Suprapubic skin (tissue), 4 donors: ENCODE data around the gene TBX4. TPM values are rescaled to one million over a fixed set of nuclear protein-coding genes. Genes with fewer than 3 reads are reported as not detected.
"Not testable (repeated sequence)": the region's sequence is repeated elsewhere in the genome, so short reads cannot be mapped to it uniquely, and the experiment has no call there.

Source experiments
- DNase-seq, 2 donors: peaks; one replicate each; pipeline ENCODE4 v3.0.0-alpha.2; 2019; ENCODE audit warnings: low spot score in 2 of 2
- H3K27ac ChIP-seq: fragments of 200-600 bp; sonication (generic); one replicate; pipeline ENCODE4 v1.5.1; 2019
- H3K27me3 ChIP-seq: fragments of 200-600 bp; sonication (generic); one replicate; pipeline ENCODE4 v1.5.1; 2019
- H3K36me3 ChIP-seq: fragments of 200-600 bp; sonication (generic); one replicate; pipeline ENCODE4 v1.5.1; 2019
- H3K4me1 ChIP-seq: fragments of 200-600 bp; sonication (generic); one replicate; pipeline ENCODE4 v1.5.1; 2019
- H3K4me3 ChIP-seq: fragments of 200-600 bp; sonication (generic); one replicate; pipeline ENCODE4 v1.5.1; 2019; ENCODE audit warnings: mild to moderate bottlenecking
- H3K9me3 ChIP-seq: fragments of 200-600 bp; sonication (generic); one replicate; pipeline ENCODE4 v1.5.1; 2019
- CTCF ChIP-seq, 2 donors: fragments of 200-600 bp in 1 of 2; fragments of 450-650 bp in 1 of 2; sonication (generic) in 1 of 2; IDR thresholded peaks; one replicate each; pipeline ENCODE4 v1.5.1; 2016 to 2019; ENCODE audit warnings: antibody characterized with exemption in 2 of 2, mild to moderate bottlenecking in 1 of 2, moderate library complexity in 1 of 2
- EP300 ChIP-seq: sonication (generic); formaldehyde crosslinking; IDR thresholded peaks from one replicate; pipeline ENCODE4 v1.6.1; 2017; ENCODE audit warnings: antibody characterized with exemption
- POLR2A ChIP-seq, 2 donors: fragments of 450-650 bp; IDR thresholded peaks; one replicate each; pipeline ENCODE4 v1.6.1; 2017; ENCODE audit warnings: antibody characterized with exemption in 2 of 2, mild to moderate bottlenecking in 2 of 2, moderate library complexity in 2 of 2
- POLR2AphosphoS5 ChIP-seq, 3 donors: sonication (generic); formaldehyde crosslinking; IDR thresholded peaks; one replicate each; pipeline ENCODE4 v1.6.1; 2017; ENCODE audit warnings: antibody characterized with exemption in 3 of 3
- whole genome bisulfite sequencing: methylation state at CpG from one replicate; pipeline ENCODE4 v1.1.5; 2018; 5-methylcytosine and 5-hydroxymethylcytosine counted together
- total RNA-seq, 4 donors: library from RNA; depleted of rRNA; stranded (reverse); fragments of >200 nt; gene quantifications; one replicate each; pipeline ENCODE4 v1.1.0, GENCODE V29; 2016

TBX4 gene
- total RNA-seq, 4 donors from 2014 or later, result 0.30 to 0.56 TPM; not detected in 2

DNA sequence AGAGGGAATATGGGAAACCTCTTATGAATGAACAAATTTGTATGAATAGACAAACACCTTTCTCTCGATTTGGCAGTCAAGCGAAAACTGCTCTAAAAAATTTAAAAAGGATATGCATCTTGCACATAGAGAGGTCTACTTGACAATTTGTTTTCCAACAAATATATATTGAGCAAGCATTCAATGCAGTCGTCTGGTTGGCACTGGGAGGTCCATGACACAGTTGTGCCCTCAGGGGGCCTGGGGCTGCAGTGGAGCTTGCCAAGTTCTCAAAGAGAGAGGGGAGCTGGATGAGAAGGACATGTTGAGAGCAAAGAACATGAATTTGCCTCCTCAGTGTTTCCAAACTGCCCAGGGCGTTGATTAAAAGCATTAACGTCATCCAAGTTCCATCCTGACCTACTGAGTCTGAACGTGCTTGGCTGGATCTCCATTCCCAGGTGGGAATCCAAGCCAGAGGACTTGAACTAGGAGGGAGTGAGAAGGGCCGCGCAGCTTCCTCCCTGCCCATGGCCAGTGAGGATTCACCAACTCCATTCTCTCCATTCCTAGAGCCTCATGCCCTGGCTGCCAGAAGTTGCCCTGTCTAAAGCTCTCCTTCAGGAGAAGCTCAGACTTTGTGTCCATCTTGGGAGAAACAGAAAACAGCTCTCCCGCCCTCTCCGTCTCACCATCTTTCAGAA is 28.1 kb upstream of the TBX4 start:
- H3K27ac ChIP-seq, result no peak overlapping the region
- no peaks in the 10 kb centered on the region for H3K9me3 ChIP-seq
- no peak for DNase-seq
- no peaks in the 10 kb centered on the region for H3K36me3 ChIP-seq
- 60% methylated on average over 9 of the region's 10 CpGs for WGBS
- H3K4me3 ChIP-seq, result no peak overlapping the region
- peaks cover 52% of the 10 kb centered on the region for H3K27me3 ChIP-seq
- no peaks in the 10 kb centered on the region for H3K4me1 ChIP-seq
- TF ChIP-seq CTCF (IDR thresholded peaks at IDR 0.05) (no peak), EP300 (no peak), POLR2A (IDR thresholded peaks at IDR 0.05) (no peak), POLR2AphosphoS5 (IDR thresholded peaks at IDR 0.05) (no peak)

DNA sequence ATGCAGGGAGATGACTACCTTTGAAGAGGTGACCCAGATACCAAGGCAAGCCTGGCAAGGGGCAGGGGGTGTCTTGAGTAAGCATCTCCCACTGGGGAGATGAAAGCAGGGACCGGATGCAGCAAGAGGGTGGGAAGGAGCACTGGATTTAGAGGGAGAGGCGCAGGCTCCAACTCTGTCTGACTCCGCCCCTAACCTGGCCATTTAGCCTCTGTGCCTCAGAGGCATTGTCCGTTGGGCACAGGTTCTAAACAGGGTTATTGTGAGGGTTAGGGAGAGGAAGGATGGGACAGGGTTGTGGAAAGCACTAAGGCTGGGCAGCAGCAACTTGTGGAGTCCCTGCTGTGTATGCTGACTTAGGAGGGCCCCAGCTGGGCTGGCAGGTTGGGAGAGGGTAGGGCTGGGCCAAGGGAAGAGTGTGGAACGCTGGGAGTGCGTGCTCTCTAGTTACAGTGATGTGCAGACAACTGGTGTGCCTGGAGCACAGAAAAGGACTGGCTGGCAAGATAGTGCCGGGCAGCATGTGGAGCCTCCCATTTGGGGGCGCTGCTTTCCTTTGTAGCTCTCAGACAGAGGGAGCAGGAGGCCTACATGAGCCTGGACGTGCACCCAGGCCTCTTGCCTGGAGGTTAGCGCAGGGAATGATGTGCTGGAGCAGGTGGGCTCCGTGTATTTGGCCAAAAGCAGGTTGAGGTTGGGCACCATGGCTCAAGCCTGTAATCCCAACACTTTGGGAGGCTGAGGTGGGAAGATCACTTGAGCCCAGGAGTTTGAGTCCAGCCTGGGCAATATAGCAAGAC is 26.3 kb upstream of the TBX4 start:
- TF ChIP-seq EP300 (no peak), POLR2AphosphoS5 (IDR thresholded peaks at IDR 0.05) (no peak), CTCF (IDR thresholded peaks at IDR 0.05) (no peak), POLR2A (IDR thresholded peaks at IDR 0.05) (no peak)
- Histone ChIP-seq H3K4me3 (no peak overlapping the region), H3K4me1 (no peaks in the 10 kb centered on the region), H3K27me3 (peaks cover 46% of the 10 kb centered on the region), H3K9me3 (no peaks in the 10 kb centered on the region), H3K36me3 (no peaks in the 10 kb centered on the region), H3K27ac (no peak overlapping the region)
- 70% methylated on average over 11 of the region's 11 CpGs for WGBS
- DNase-seq, result no peak

DNA sequence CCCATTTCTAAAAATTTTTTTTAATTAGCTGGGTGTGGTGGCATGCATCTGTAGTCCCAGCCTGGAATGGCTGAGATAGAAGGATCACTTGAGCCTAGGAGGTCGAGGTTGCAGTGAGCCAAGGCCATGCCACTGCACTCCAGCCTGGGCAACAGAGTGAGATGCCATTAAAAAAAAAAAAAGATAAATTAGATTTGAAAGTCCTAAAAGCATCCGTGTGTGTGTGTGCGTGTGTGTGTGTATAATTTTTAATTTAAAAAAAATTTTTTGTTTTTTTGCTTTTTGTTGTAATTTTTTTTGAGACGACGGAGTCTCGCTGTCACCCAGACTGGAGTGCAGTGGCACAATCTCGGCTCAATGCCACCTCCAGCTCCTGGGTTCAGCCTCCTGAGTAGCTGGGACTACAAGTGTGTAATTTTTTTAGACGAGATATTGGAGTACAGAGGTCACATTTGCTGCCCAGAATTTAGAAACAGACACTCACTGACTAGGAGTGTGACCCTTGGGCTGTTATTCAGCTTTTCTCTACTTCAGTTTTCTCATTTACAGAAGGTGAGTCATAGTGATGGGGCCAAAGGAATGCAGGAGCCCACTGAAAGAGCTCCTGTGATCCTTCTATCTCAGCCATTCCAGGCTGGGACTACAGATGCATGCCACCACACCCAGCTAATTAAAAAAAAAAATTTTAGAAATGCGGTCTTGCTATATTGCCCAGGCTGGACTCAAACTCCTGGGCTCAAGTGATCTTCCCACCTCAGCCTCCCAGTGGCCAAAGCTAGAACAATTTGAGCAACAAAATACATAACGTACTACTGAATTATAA is 25.5 kb upstream of the TBX4 start:
- no peak for DNase-seq
- H3K36me3 ChIP-seq, result no peaks in the 10 kb centered on the region
- H3K4me1 ChIP-seq, result no peaks in the 10 kb centered on the region
- no peak overlapping the region for H3K27ac ChIP-seq
- WGBS, result 88% methylated on average over 10 of the region's 10 CpGs
- H3K9me3 ChIP-seq, result no peaks in the 10 kb centered on the region
- peaks cover 39% of the 10 kb centered on the region for H3K27me3 ChIP-seq
- H3K4me3 ChIP-seq, result no peak overlapping the region
- TF ChIP-seq CTCF (IDR thresholded peaks at IDR 0.05) (no peak), POLR2A (IDR thresholded peaks at IDR 0.05) (no peak), POLR2AphosphoS5 (IDR thresholded peaks at IDR 0.05) (no peak), EP300 (no peak)

DNA sequence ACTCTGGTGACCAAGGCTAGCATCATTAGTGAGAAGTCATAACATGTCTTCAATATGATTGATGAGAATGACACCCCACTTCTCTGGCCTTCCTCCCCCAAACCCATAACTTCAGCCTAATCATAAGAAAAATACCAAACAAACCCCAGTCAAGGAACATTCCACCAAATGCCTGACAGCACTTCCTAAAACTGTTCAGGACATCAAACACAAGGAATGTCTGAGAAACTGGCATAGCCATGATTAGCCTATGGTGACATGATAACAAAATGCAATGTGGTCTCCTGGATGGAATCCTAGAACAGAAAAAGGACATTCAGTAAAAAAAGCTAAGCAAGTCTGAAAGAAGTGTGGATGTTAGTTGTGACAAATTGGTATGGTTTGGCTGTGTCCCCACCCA is 24.7 kb upstream of the TBX4 start:
- no peak for DNase-seq
- Histone ChIP-seq H3K9me3 (no peaks in the 10 kb centered on the region), H3K27me3 (peaks cover 33% of the 10 kb centered on the region), H3K36me3 (no peaks in the 10 kb centered on the region), H3K4me3 (no peak overlapping the region), H3K4me1 (no peaks in the 10 kb centered on the region), H3K27ac (no peak overlapping the region)
- TF ChIP-seq EP300 (no peak), POLR2A (IDR thresholded peaks at IDR 0.05) (no peak), CTCF (IDR thresholded peaks at IDR 0.05) (no peak), POLR2AphosphoS5 (IDR thresholded peaks at IDR 0.05) (no peak)

DNA sequence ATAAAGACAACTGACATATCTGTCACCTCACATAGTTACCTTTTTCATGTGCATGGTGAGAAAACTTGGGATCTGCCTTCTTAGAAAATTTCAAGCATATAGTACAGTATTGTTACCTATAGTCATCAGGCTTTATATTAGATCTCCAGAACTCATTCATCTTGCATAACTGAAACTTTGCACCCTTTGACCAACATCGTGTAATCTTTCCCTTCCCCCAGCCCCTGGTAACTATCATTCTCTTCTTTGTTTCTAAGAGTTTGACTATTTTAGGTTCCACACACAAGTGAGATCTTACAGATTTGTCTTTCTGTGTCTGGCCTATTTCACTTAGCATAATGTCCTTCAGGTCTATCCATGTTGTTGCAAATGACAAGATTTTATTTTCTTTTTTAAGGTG is 22.9 kb upstream of the TBX4 start:
- no peak for DNase-seq
- H3K36me3 ChIP-seq, result no peaks in the 10 kb centered on the region
- no peaks in the 10 kb centered on the region for H3K9me3 ChIP-seq
- H3K4me1 ChIP-seq, result no peaks in the 10 kb centered on the region
- H3K27me3 ChIP-seq, result peaks cover 18% of the 10 kb centered on the region
- H3K27ac ChIP-seq, result no peak overlapping the region
- H3K4me3 ChIP-seq, result no peak overlapping the region
- TF ChIP-seq CTCF (IDR thresholded peaks at IDR 0.05), result no peak
- TF ChIP-seq POLR2AphosphoS5 (IDR thresholded peaks at IDR 0.05), result no peak
- TF ChIP-seq EP300, result no peak
- TF ChIP-seq POLR2A (IDR thresholded peaks at IDR 0.05), result no peak
- 69% methylated on average over 1 of the region's 1 CpG for WGBS

DNA sequence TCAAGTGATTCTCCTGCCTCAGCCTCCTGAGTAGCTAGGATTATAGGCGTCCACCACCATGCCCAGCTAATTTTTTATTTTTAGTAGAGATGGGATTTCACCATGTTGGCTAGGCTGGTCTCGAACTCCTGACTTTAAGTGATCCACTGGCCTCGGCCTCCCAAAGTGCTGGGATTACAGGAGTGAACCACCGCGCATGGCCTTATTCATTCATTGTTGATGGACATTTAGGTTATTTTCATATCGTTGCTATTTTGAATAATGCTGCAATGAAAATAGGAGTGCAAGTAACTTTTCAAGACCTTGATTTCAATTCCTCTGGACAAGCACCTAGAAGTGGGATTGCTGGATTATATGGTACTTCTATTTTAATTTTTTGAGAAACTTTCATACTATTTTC is 22.4 kb upstream of the TBX4 start:
- H3K36me3 ChIP-seq, H3K4me1 ChIP-seq, H3K9me3 ChIP-seq, H3K27ac ChIP-seq, H3K4me3 ChIP-seq, DNase-seq: not testable (repeated sequence)
- 91% methylated on average over 6 of the region's 6 CpGs for WGBS
- H3K27me3 ChIP-seq, result peaks cover 13% of the 10 kb centered on the region
